Tibial artery (tissue), 4 donors: ENCODE measurements around the gene ATG7.

Experiments used
- DNase-seq, 2 donors: peaks; one replicate each; pipeline ENCODE4 v3.0.0-alpha.2; 2019
- H3K27ac ChIP-seq, 2 donors: fragments of 200-600 bp; sonication (generic) in 1 of 2; 1 replicate in 1 of 2; 2 replicates in 1 of 2; pipeline ENCODE4 v1.5.1; 2018 to 2019; ENCODE audit warnings: mild to moderate bottlenecking in 1 of 2
- H3K27me3 ChIP-seq, 2 donors: fragments of 200-600 bp; sonication (generic) in 1 of 2; one replicate each; pipeline versions ENCODE4 v1.5.1 to v1.6.0; 2016 to 2019
- H3K36me3 ChIP-seq, 3 donors: fragments of 200-600 bp; sonication (generic) in 2 of 3; one replicate each; pipeline ENCODE4 v1.5.1; 2016 to 2019; ENCODE audit warnings: mild to moderate bottlenecking in 2 of 3
- H3K4me1 ChIP-seq, 4 donors: fragments of 200-600 bp; sonication (generic) in 2 of 4; 1 replicate in 3 of 4; 2 replicates in 1 of 4; pipeline ENCODE4 v1.5.1; 2016 to 2019
- H3K4me3 ChIP-seq, 2 donors: fragments of 200-600 bp; sonication (generic) in 1 of 2; 1 replicate in 1 of 2; 2 replicates in 1 of 2; pipeline ENCODE4 v1.5.1; 2018 to 2019; ENCODE audit warnings: mild to moderate bottlenecking in 2 of 2
- H3K9me3 ChIP-seq, 3 donors: fragments of 200-600 bp; sonication (generic) in 1 of 3; one replicate each; pipeline ENCODE4 v1.5.1; 2016 to 2019
- CTCF ChIP-seq, 2 experiments: fragments of 200-600 bp in 1 of 2; fragments of 450-650 bp in 1 of 2; IDR thresholded peaks; one replicate each; pipeline ENCODE4 v1.5.1; 2017 to 2019; ENCODE audit warnings: antibody characterized with exemption in 2 of 2, mild to moderate bottlenecking in 1 of 2, moderate library complexity in 1 of 2
- intact Hi-C: fragments of 100-400 bp; cut with DNase I; formaldehyde crosslinking; loops from one replicate; pipeline ENCODE4 v1.15.0; 2023; ENCODE audit warnings: low total_unique reads

The ATG7 gene

GRCh38 chr3:11288021-11288491, 15.9 kb downstream of the ATG7 start:
- intact Hi-C loops, result no loop called here
- H3K9me3 ChIP-seq, result no peaks in the 10 kb centered on the region

GRCh38 chr3:11288786-11289637, 16.8 kb downstream of the ATG7 start:
- Histone ChIP-seq H3K9me3 (no peaks in the 10 kb centered on the region), H3K27me3 (no peaks in the 10 kb centered on the region), H3K4me1 (peaks cover 0 to 40% (median 33%) of the 10 kb centered on the region in 4 donors), H3K4me3 (no peak overlapping the region), H3K36me3 (peaks cover 0 to 4% (median 0%) of the 10 kb centered on the region in 3 donors), H3K27ac (peak overlapping the region; percentile 48 to 54)
- TF ChIP-seq CTCF (IDR thresholded peaks at IDR 0.05), result no peak
- DNase-seq, result peak in 1 of 2 donors; percentile 40
- intact Hi-C loops, result no loop called here

More at GRCh38 chr3:11288021-11288491, 15.9 kb downstream of the ATG7 start:
- Histone ChIP-seq H3K27me3 (no peaks in the 10 kb centered on the region), H3K4me1 (peaks cover 0 to 40% (median 33%) of the 10 kb centered on the region in 4 donors), H3K36me3 (peaks cover under 1 to 9% (median 4%) of the 10 kb centered on the region in 3 donors), H3K4me3 (no peak overlapping the region), H3K27ac (peak overlapping the region; percentile 48 to 54)
- no peak for TF ChIP-seq CTCF (IDR thresholded peaks at IDR 0.05)
- no peak for DNase-seq

- Histone ChIP-seq H3K27me3 (no peaks in the 10 kb centered on the region), H3K9me3 (no peaks in the 10 kb centered on the region), H3K27ac (peak overlapping the region in 1 of 2 donors; percentile 54), H3K4me1 (peaks cover 0 to 40% (median 33%) of the 10 kb centered on the region in 4 donors), H3K36me3 (peaks cover 0 to 4% (median 0%) of the 10 kb centered on the region in 3 donors), H3K4me3 (no peak overlapping the region)
- no peak for TF ChIP-seq CTCF (IDR thresholded peaks at IDR 0.05)
- DNase-seq, result no peak
- intact Hi-C loops, result no loop called here
Observed at GRCh38 chr3:11289864-11290263, 17.7 kb downstream of the ATG7 start.

GRCh38 chr3:11290743-11291680, 18.8 kb downstream of the ATG7 start:
- no peaks in the 10 kb centered on the region for H3K9me3 ChIP-seq
- TF ChIP-seq CTCF (IDR thresholded peaks at IDR 0.05), result no peak
- intact Hi-C loops, result no loop called here

GRCh38 chr3:11291808-11292207, 19.6 kb downstream of the ATG7 start:
- H3K4me1 ChIP-seq, result peaks cover 0 to 39% (median 32%) of the 10 kb centered on the region in 4 donors

More at GRCh38 chr3:11290743-11291680, 18.8 kb downstream of the ATG7 start:
- H3K36me3 ChIP-seq, result peaks cover 0 to 4% (median 0%) of the 10 kb centered on the region in 3 donors
- H3K27ac ChIP-seq, result peak overlapping the region in 1 of 2 donors; percentile 13
- no peaks in the 10 kb centered on the region for H3K27me3 ChIP-seq
- H3K4me3 ChIP-seq, result no peak overlapping the region
- peaks cover 0 to 40% (median 33%) of the 10 kb centered on the region in 4 donors for H3K4me1 ChIP-seq
- no peak for DNase-seq

More at GRCh38 chr3:11291808-11292207, 19.6 kb downstream of the ATG7 start:
- TF ChIP-seq CTCF (IDR thresholded peaks at IDR 0.05), result no peak
- Histone ChIP-seq H3K27me3 (no peaks in the 10 kb centered on the region), H3K4me3 (no peak overlapping the region), H3K36me3 (peaks cover 0 to 4% (median 0%) of the 10 kb centered on the region in 3 donors), H3K9me3 (no peaks in the 10 kb centered on the region), H3K27ac (no peak overlapping the region)
- intact Hi-C loops, result no loop called here
- DNase-seq, result no peak
